ENCODE measurements around the gene FARS2. TPM values are rescaled to one million over a fixed set of nuclear protein-coding genes. Genes with fewer than 3 reads are reported as not detected.

FARS2 gene
- total and polyA plus RNA-seq, 11 donors, result 11.4 to 24.6 (median 20.5) TPM

DNA sequence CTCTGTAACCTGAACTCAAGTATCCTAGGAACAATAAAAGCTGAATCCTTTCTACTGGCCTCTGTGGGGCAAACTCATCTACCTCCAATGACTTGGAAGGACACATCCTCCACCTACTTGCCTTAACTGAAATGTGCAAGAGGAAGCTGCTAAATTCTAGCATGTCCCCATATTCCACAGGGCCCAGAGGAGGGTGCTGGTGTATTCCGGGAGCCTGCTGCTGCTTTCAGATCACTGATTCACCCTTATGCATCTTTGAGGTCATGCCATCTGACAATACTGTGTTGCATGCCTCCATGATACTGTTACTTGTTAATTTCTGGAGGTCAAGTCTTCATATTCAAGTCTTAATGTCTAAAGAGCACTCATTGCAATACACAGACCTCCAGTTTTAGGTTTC lies 40.9 kb upstream of the FARS2 start:
- ATAC-seq, result no peak
- Histone ChIP-seq H3K9me3 (no peaks in the 10 kb centered on the region), H3K36me3 (peaks cover 0 to 7% (median 0%) of the 10 kb centered on the region in 9 donors), H3K27me3 (no peaks in the 10 kb centered on the region), H3K27ac (no peak overlapping the region), H3K4me1 (peaks cover 0 to 11% (median 0%) of the 10 kb centered on the region in 12 donors), H3K4me3 (no peak overlapping the region)
- DNase-seq, result no peak
- 96 to 100% (median 98%) methylated on average over 1 of the region's 1 CpG for WGBS, 4 donors
- intact Hi-C loops (cut with DNase I), result loop anchor here in 1 of 10 donors (5.0 kb wide), 1 partner anchor 82 kb away; no protein-coding TSS in a partner anchor
- TF ChIP-seq POLR2A (IDR thresholded peaks at IDR 0.05), result no peak
- TF ChIP-seq, protein P1, sequence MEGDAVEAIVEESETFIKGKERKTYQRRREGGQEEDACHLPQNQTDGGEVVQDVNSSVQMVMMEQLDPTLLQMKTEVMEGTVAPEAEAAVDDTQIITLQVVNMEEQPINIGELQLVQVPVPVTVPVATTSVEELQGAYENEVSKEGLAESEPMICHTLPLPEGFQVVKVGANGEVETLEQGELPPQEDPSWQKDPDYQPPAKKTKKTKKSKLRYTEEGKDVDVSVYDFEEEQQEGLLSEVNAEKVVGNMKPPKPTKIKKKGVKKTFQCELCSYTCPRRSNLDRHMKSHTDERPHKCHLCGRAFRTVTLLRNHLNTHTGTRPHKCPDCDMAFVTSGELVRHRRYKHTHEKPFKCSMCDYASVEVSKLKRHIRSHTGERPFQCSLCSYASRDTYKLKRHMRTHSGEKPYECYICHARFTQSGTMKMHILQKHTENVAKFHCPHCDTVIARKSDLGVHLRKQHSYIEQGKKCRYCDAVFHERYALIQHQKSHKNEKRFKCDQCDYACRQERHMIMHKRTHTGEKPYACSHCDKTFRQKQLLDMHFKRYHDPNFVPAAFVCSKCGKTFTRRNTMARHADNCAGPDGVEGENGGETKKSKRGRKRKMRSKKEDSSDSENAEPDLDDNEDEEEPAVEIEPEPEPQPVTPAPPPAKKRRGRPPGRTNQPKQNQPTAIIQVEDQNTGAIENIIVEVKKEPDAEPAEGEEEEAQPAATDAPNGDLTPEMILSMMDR (IDR thresholded peaks at IDR 0.05), result no peak

DNA sequence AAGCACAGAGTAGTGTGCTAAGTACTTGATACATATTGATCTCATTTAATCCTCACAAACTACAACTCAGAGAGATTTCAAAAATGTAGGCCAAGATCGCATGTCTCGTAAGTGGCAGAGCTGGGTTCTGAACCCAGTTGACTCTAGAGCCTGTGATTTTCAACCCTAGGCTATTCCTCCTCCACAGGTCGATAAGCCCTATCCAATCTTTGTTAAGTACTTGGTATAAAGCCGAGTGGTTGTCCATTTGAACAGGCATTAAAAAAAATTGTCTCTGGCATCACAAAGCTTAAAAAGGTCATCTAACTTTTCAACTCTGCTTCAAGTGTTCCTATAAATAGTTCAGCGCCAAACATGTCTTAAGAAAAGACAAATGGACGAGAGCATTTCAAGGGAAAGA lies 38.0 kb upstream of the FARS2 start:
- Histone ChIP-seq H3K4me1 (peaks cover 0 to 15% (median 0%) of the 10 kb centered on the region in 12 donors), H3K4me3 (no peak overlapping the region), H3K27me3 (no peaks in the 10 kb centered on the region), H3K27ac (peak overlapping the region in 3 of 12 donors; percentile 4 to 16 (median 9)), H3K9me3 (no peaks in the 10 kb centered on the region), H3K36me3 (no peaks in the 10 kb centered on the region)
- DNase-seq (no peak), ATAC-seq (peak in 2 of 4 donors; percentile 70 to 87)
- TF ChIP-seq POLR2A (IDR thresholded peaks at IDR 0.05), result no peak
- TF ChIP-seq, protein P1 (IDR thresholded peaks at IDR 0.05), result no peak
- intact Hi-C loops (cut with DNase I), result loop anchor here in 1 of 10 donors (5.0 kb wide), 1 partner anchor 79 kb away; no protein-coding TSS in a partner anchor
- 55 to 69% (median 67%) methylated on average over 6 of the region's 6 CpGs for WGBS, 4 donors

DNA sequence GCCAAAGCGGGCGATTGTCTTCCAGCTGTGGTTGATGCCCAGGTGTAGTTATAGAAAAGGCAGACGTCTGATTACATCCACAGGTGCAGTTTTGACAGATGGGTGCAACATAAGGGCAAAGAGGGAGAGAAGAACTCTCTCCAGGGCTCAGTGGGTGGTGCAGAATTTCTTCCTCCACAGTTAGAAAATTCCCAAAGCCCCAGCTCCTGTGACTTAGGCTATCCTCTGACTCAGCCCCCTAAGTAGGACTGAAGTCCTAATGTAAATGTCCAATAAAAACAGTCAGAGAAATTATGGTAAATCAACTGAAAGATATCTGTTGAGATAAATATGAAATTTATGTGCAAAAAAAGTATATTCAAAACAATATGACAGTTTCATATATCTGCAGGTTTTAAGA lies 32.0 kb upstream of the FARS2 start:
- Histone ChIP-seq H3K4me1 (peaks cover 0 to 10% (median 0%) of the 10 kb centered on the region in 12 donors), H3K9me3 (no peaks in the 10 kb centered on the region), H3K27ac (no peak overlapping the region), H3K4me3 (no peak overlapping the region), H3K27me3 (no peaks in the 10 kb centered on the region), H3K36me3 (no peaks in the 10 kb centered on the region)
- DNase-seq, result no peak
- WGBS, 4 donors, result 91 to 95% (median 94%) methylated on average over 3 of the region's 3 CpGs
- no peak for ATAC-seq
- intact Hi-C loops (cut with DNase I), result no loop called here
- TF ChIP-seq, protein P1 (IDR thresholded peaks at IDR 0.05), result no peak
- TF ChIP-seq POLR2A (IDR thresholded peaks at IDR 0.05), result no peak

DNA sequence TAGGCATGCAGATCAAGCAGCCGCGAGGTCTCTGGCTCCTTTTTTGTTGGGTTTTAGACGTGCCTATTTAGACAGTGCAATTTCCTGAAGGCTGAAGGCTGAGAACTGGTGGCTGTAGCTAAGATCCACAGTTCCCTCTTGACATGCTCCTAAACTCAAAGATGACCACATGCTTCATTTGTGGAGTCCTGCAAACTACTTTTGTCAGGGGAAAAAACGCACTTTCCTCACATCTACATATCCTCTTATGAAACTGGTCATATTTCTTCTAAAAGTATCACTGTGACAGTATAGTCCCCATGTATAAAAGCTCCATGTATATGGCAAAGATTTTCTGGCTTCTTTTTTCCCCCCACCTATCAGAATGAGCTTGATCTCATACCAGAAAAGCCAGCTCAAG lies 31.2 kb upstream of the FARS2 start:
- Histone ChIP-seq H3K4me1 (peaks cover 0 to 10% (median 0%) of the 10 kb centered on the region in 12 donors), H3K36me3 (peaks cover 0 to 2% (median 0%) of the 10 kb centered on the region in 9 donors), H3K9me3 (no peaks in the 10 kb centered on the region), H3K27me3 (no peaks in the 10 kb centered on the region), H3K27ac (no peak overlapping the region), H3K4me3 (no peak overlapping the region)
- DNase-seq (no peak), ATAC-seq (no peak)
- TF ChIP-seq, protein P1 (IDR thresholded peaks at IDR 0.05), result no peak
- no peak for TF ChIP-seq POLR2A (IDR thresholded peaks at IDR 0.05)
- 81 to 85% (median 83%) methylated on average over 4 of the region's 4 CpGs for WGBS, 4 donors
- intact Hi-C loops (cut with DNase I), result no loop called here
